NCI-H82 treated with DMSO at 0.1 percent for 48 hours (cell line): ENCODE measurements around the gene EVI5L.
A peak's percentile ranks its signal among the peaks of the same experiment; 100 is the strongest.
"Not testable (repeated sequence)": the region's sequence is repeated elsewhere in the genome, so short reads cannot be mapped to it uniquely, and the experiment has no call there.

Experiments
- DNase-seq: peaks from one replicate; lab custom pipeline; 2025; ENCODE audit not compliant: unreplicated experiment; lab: John Stamatoyannopoulos, UW

EVI5L gene

GRCh38 chr19:7829561-7830271, at the start of gene EVI5L:
EVI5L (plus strand) TSS chr19:7830218; CDS start chr19:7846543, 16,325 bp downstream.
- DNase-seq: peak; percentile 100

GRCh38 chr19:7781157-7781556, 48.9 kb upstream of the EVI5L start:
- no peak for DNase-seq

GRCh38 chr19:7783991-7784423, 46.0 kb upstream of the EVI5L start:
- no peak for DNase-seq

GRCh38 chr19:7784856-7785255, 45.2 kb upstream of the EVI5L start:
- no peak for DNase-seq

GRCh38 chr19:7787141-7787540, 42.9 kb upstream of the EVI5L start:
- DNase-seq: no peak

GRCh38 chr19:7787602-7788177, 42.3 kb upstream of the EVI5L start:
- DNase-seq: no peak

- no peak for DNase-seq
These were observed 41.7 kb upstream of the EVI5L start for GRCh38 chr19:7788178-7788932.

- no peak for DNase-seq
These were observed 41.1 kb upstream of the EVI5L start for GRCh38 chr19:7788933-7789323.

GRCh38 chr19:7789447-7789846, 40.6 kb upstream of the EVI5L start:
- no peak for DNase-seq

GRCh38 chr19:7790416-7790815, 39.6 kb upstream of the EVI5L start:
- no peak for DNase-seq

- no peak for DNase-seq
These were observed 37.7 kb upstream of the EVI5L start for GRCh38 chr19:7792281-7792680.

GRCh38 chr19:7792701-7793100, 37.3 kb upstream of the EVI5L start:
- DNase-seq: not testable (repeated sequence)

- DNase-seq: no peak
These were observed 36.5 kb upstream of the EVI5L start for GRCh38 chr19:7793493-7793892.

GRCh38 chr19:7795555-7796161, 34.4 kb upstream of the EVI5L start:
- no peak for DNase-seq

GRCh38 chr19:7799640-7800355, 30.2 kb upstream of the EVI5L start:
- DNase-seq: peak; percentile 79

GRCh38 chr19:7801020-7801570, 28.9 kb upstream of the EVI5L start:
- no peak for DNase-seq

- no peak for DNase-seq
These were observed 23.8 kb upstream of the EVI5L start for GRCh38 chr19:7806234-7806633.

GRCh38 chr19:7806876-7807275, 23.1 kb upstream of the EVI5L start:
- DNase-seq: no peak

GRCh38 chr19:7808108-7808507, 21.9 kb upstream of the EVI5L start:
- DNase-seq: peak; percentile 61

GRCh38 chr19:7811989-7812388, 18.0 kb upstream of the EVI5L start:
- DNase-seq: no peak

GRCh38 chr19:7815325-7815724, 14.7 kb upstream of the EVI5L start:
- DNase-seq: no peak
